Measurements from ENCODE around the gene DOK5. TPM values are rescaled to one million over a fixed set of nuclear protein-coding genes. Genes with fewer than 3 reads are reported as not detected.
A peak's percentile ranks its signal among the peaks of the same experiment; 100 is the strongest.

Gene DOK5
- total RNA-seq, 2 experiments from 2014 or later, result not detected

- H4K20me1 ChIP-seq (ENCODE audit: insufficient read depth, low read length), result no peaks in the 10 kb centered on the region
- no peak overlapping the region for H3K4me2 ChIP-seq (ENCODE audit: low read length)
- H3K27ac ChIP-seq (ENCODE audit: low read depth, low read length, poor library complexity, severe bottlenecking), result no peak overlapping the region
- BruUV-seq (replicated peaks), result no TSS peak
- peak; percentile 8 for DNase-seq (ENCODE audit: low spot score)
- H3K4me3 ChIP-seq (ENCODE audit: low read depth, low read length, poor library complexity, severe bottlenecking), result no peak overlapping the region
- no peak overlapping the region for H2AFZ ChIP-seq (ENCODE audit: low read length)
- ChIA-PET POLR2A (no interaction called here), CTCF (ENCODE audit: unreplicated experiment) (no interaction called here)
- no peaks in the 10 kb centered on the region for H3K79me2 ChIP-seq (ENCODE audit: insufficient read depth, low read depth, low read length)
- no peaks in the 10 kb centered on the region for H3K9me3 ChIP-seq (ENCODE audit: low read length)
- H3K9me2 ChIP-seq (ENCODE audit: insufficient read depth, low read length), result no peaks in the 10 kb centered on the region
- TF ChIP-seq CTCF (conservative IDR thresholded peaks at IDR 0.05; ENCODE audit: low read length), result no peak
- no peak for TF ChIP-seq EZH2phosphoT487 (IDR thresholded peaks at IDR 0.05; ENCODE audit: borderline replicate concordance, low read depth, low read length)
- intact Hi-C loops (cut with micrococcal nuclease; ENCODE audit: unreplicated experiment), result no loop called here
- H3K4me1 ChIP-seq (ENCODE audit: insufficient read depth, low read length, poor library complexity, severe bottlenecking), result no peaks in the 10 kb centered on the region
- H3K36me3 ChIP-seq (ENCODE audit: insufficient read depth, low read length), result no peaks in the 10 kb centered on the region
Observed at GRCh38 chr20:54633374-54634355, 158.3 kb downstream of the DOK5 start.

DNA sequence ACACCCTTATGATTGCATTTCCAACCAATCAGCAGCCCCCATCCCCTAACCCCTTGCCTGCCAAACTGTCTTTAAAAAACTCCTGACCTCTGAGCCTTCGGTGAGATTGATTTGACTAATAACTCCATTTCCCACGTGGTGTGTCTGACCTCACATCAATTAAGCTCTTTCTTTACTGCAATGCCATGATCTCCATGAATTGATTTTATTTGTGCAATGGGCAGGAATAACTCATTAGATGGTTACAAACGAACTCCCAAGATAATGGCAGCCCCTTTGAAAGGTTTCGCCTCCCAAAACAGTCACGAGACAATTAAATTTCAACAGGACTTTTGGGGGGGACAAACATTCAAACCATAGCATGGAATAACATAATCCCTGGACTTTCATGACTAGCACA, 161.2 kb downstream of the DOK5 start:
- CTCF ChIA-PET (ENCODE audit: unreplicated experiment), result no interaction called here
- no peaks in the 10 kb centered on the region for H3K79me2 ChIP-seq (ENCODE audit: insufficient read depth, low read depth, low read length)
- POLR2A ChIA-PET, result no interaction called here
- no peaks in the 10 kb centered on the region for H4K20me1 ChIP-seq (ENCODE audit: insufficient read depth, low read length)
- no peak overlapping the region for H2AFZ ChIP-seq (ENCODE audit: low read length)
- no peak for TF ChIP-seq EZH2phosphoT487 (IDR thresholded peaks at IDR 0.05; ENCODE audit: borderline replicate concordance, low read depth, low read length)
- no peak for TF ChIP-seq CTCF (conservative IDR thresholded peaks at IDR 0.05; ENCODE audit: low read length)
- no peaks in the 10 kb centered on the region for H3K9me2 ChIP-seq (ENCODE audit: insufficient read depth, low read length)
- H3K9me3 ChIP-seq (ENCODE audit: low read length), result no peaks in the 10 kb centered on the region
- intact Hi-C loops (cut with micrococcal nuclease; ENCODE audit: unreplicated experiment), result no loop called here
- no peak overlapping the region for H3K4me3 ChIP-seq (ENCODE audit: low read depth, low read length, poor library complexity, severe bottlenecking)
- no peak overlapping the region for H3K27ac ChIP-seq (ENCODE audit: low read depth, low read length, poor library complexity, severe bottlenecking)
- no peak overlapping the region for H3K4me2 ChIP-seq (ENCODE audit: low read length)
- H3K36me3 ChIP-seq (ENCODE audit: insufficient read depth, low read length), result no peaks in the 10 kb centered on the region
- no peak for DNase-seq (ENCODE audit: low spot score)
- H3K4me1 ChIP-seq (ENCODE audit: insufficient read depth, low read length, poor library complexity, severe bottlenecking), result no peaks in the 10 kb centered on the region
- no TSS peak for BruUV-seq (replicated peaks)

GRCh38 chr20:54639941-54640340, 164.5 kb downstream of the DOK5 start:
- H2AFZ ChIP-seq (ENCODE audit: low read length), result no peak overlapping the region
- H3K9me3 ChIP-seq (ENCODE audit: low read length), result no peaks in the 10 kb centered on the region
- no peak overlapping the region for H3K4me2 ChIP-seq (ENCODE audit: low read length)
- BruUV-seq (replicated peaks), result no TSS peak
- CTCF ChIA-PET (ENCODE audit: unreplicated experiment), result no interaction called here
- no peaks in the 10 kb centered on the region for H3K79me2 ChIP-seq (ENCODE audit: insufficient read depth, low read depth, low read length)
- no peaks in the 10 kb centered on the region for H4K20me1 ChIP-seq (ENCODE audit: insufficient read depth, low read length)
- intact Hi-C loops (cut with micrococcal nuclease; ENCODE audit: unreplicated experiment), result no loop called here
- TF ChIP-seq CTCF (conservative IDR thresholded peaks at IDR 0.05; ENCODE audit: low read length), result no peak
- no peak for TF ChIP-seq EZH2phosphoT487 (IDR thresholded peaks at IDR 0.05; ENCODE audit: borderline replicate concordance, low read depth, low read length)
- POLR2A ChIA-PET, result interaction anchor here (0.6 kb wide), 2 partner anchors 94 to 375 kb away, joined by 3 to 5 read pairs; no protein-coding TSS in a partner anchor
- H3K4me1 ChIP-seq (ENCODE audit: insufficient read depth, low read length, poor library complexity, severe bottlenecking), result no peaks in the 10 kb centered on the region
- no peak overlapping the region for H3K4me3 ChIP-seq (ENCODE audit: low read depth, low read length, poor library complexity, severe bottlenecking)
- no peaks in the 10 kb centered on the region for H3K9me2 ChIP-seq (ENCODE audit: insufficient read depth, low read length)
- H3K27ac ChIP-seq (ENCODE audit: low read depth, low read length, poor library complexity, severe bottlenecking), result no peak overlapping the region
- H3K36me3 ChIP-seq (ENCODE audit: insufficient read depth, low read length), result no peaks in the 10 kb centered on the region
- DNase-seq (ENCODE audit: low spot score), result no peak

Measured in OCI-LY7 (cell line).